Renal cortex interstitium (tissue), 11 donors: ENCODE data around the gene RHO. TPM values are rescaled to one million over a fixed set of nuclear protein-coding genes. Genes with fewer than 3 reads are reported as not detected.
"Not testable (repeated sequence)": the region's sequence is repeated elsewhere in the genome, so short reads cannot be mapped to it uniquely, and the experiment has no call there.

ENCODE experiments used
- DNase-seq, 11 donors: peaks; one replicate each; pipeline ENCODE4 v3.0.0-alpha.2; 2013; ENCODE audit warnings: low read depth in 9 of 11, low spot score in 4 of 11; ENCODE audit errors: extremely low read depth in 1 of 11
- polyA plus RNA-seq, 3 donors: library from polyadenylated mRNA; unstranded; fragments of 120-200 nt; gene quantifications; one replicate each; pipeline ENCODE4 v1.2.1, GENCODE V29; 2013; ENCODE audit not compliant: insufficient read length in 3 of 3

RHO gene
- polyA plus RNA-seq, 3 donors: 0.04 to 0.09 (median 0.08) TPM

GRCh38 chr3:129535075-129535474, 6.6 kb downstream of the RHO start:
- no peak for DNase-seq

GRCh38 chr3:129536374-129536667, 7.9 kb downstream of the RHO start:
- no peak for DNase-seq

GRCh38 chr3:129536804-129537203, 8.4 kb downstream of the RHO start:
- DNase-seq: no peak

GRCh38 chr3:129539206-129539605, 10.8 kb downstream of the RHO start:
- DNase-seq: no peak

GRCh38 chr3:129540776-129541516, 12.5 kb downstream of the RHO start:
- DNase-seq: no peak

GRCh38 chr3:129542747-129543146, 14.3 kb downstream of the RHO start:
- no peak for DNase-seq

- DNase-seq: no peak
Measured at GRCh38 chr3:129543156-129543790, 14.8 kb downstream of the RHO start, which contains the start of gene H1-8. H1-8 (plus strand) TSS chr3:129543175; CDS start chr3:129543219, 44 bp downstream.

- no peak for DNase-seq
Measured at GRCh38 chr3:129543999-129544398, 15.6 kb downstream of the RHO start.

- DNase-seq: not testable (repeated sequence)
Measured at GRCh38 chr3:129545951-129546350, 17.5 kb downstream of the RHO start.

GRCh38 chr3:129547241-129547640, 18.8 kb downstream of the RHO start:
- no peak for DNase-seq

- no peak for DNase-seq
Measured at GRCh38 chr3:129548104-129548965, 19.9 kb downstream of the RHO start.

GRCh38 chr3:129549006-129549800, 20.8 kb downstream of the RHO start:
- DNase-seq: no peak

- DNase-seq: no peak
Measured at GRCh38 chr3:129549805-129550204, 21.4 kb downstream of the RHO start.

- DNase-seq: no peak
Measured at GRCh38 chr3:129552287-129553050, 24.0 kb downstream of the RHO start.

GRCh38 chr3:129553171-129553570, 24.7 kb downstream of the RHO start:
- DNase-seq: no peak

- no peak for DNase-seq
Measured at GRCh38 chr3:129553719-129554118, 25.3 kb downstream of the RHO start.

GRCh38 chr3:129554356-129555152, 26.1 kb downstream of the RHO start:
- DNase-seq: no peak

GRCh38 chr3:129555153-129555550, 26.7 kb downstream of the RHO start:
- no peak for DNase-seq
